IMR-90 (cell line): Measurements from ENCODE around the gene TXNDC12. TPM values are rescaled to one million over a fixed set of nuclear protein-coding genes. Genes with fewer than 3 reads are reported as not detected.

Experiments
- ATAC-seq: fragments of 200-7000 bp; cut with Tn5 transposase; 2 replicates; pipeline ENCODE4 v1.9.1; 2020; ENCODE audit warnings: low read depth, mild to moderate bottlenecking, moderate library complexity
- BruUV-seq: library from RNA; stranded (reverse); fragments of 400-500 nt; replicated peaks from 2 replicates; lab custom pipeline; 2021; lab: Mats Ljungman, UMichigan
- CTCF ChIA-PET: fragments of 300-600 bp; formaldehyde crosslinking; extraction: SDS; loops from one replicate; lab custom pipeline; 2021; ENCODE audit warnings: antibody characterized with exemption; lab: Yijun Ruan, JAX
- POLR2A ChIA-PET: fragments of 300-600 bp; sonication (Branson Sonifier 250); formaldehyde crosslinking; loops from one replicate; lab custom pipeline; 2022; ENCODE audit warnings: antibody characterized with exemption; ENCODE audit not compliant: unreplicated experiment; lab: Charles Lee
- DNase-seq: peaks from one replicate; pipeline ENCODE4 v3.0.0; 2013
- H2AFZ ChIP-seq: replicated peaks from 2 replicates; pipeline ENCODE3; 2013; ENCODE audit warnings: low read length, mild to moderate bottlenecking; ENCODE audit not compliant: poor library complexity
- H2AK5ac ChIP-seq: 2 replicates; pipeline ENCODE4 v1.6.1; 2013; ENCODE audit warnings: low read depth, low read length, inconsistent platforms
- H2AK9ac ChIP-seq: replicated peaks from 2 replicates; pipeline ENCODE3; 2013; ENCODE audit warnings: mild to moderate bottlenecking, low read depth, low read length, moderate library complexity; ENCODE audit not compliant: poor library complexity
- H2BK120ac ChIP-seq: 2 replicates; pipeline ENCODE4 v1.6.1; 2013; ENCODE audit warnings: low read depth, low read length, inconsistent platforms
- H2BK15ac ChIP-seq: 3 replicates; pipeline ENCODE4 v1.6.1; 2013; ENCODE audit warnings: low read depth, low read length, inconsistent platforms
- H2BK20ac ChIP-seq: 2 replicates; pipeline ENCODE4 v1.6.1; 2013; ENCODE audit warnings: low read depth, mild to moderate bottlenecking, inconsistent platforms, low read length, moderate library complexity
- H2BK5ac ChIP-seq: 2 replicates; pipeline ENCODE4 v1.6.1; 2013; ENCODE audit warnings: mild to moderate bottlenecking, low read depth, low read length, inconsistent platforms; ENCODE audit not compliant: poor library complexity, severe bottlenecking
- H3K14ac ChIP-seq: replicated peaks from 2 replicates; pipeline ENCODE4 v1.6.1; 2013; ENCODE audit warnings: low read depth, low read length, inconsistent platforms
- H3K18ac ChIP-seq: 2 replicates; pipeline ENCODE4 v1.6.1; 2013; ENCODE audit warnings: low read depth, low read length, control low read depth
- H3K23ac ChIP-seq: 2 replicates; pipeline ENCODE4 v1.6.1; 2013; ENCODE audit warnings: low read depth, low read length, inconsistent platforms
- H3K27ac ChIP-seq: 2 replicates; pipeline ENCODE4 v1.5.1; 2013; ENCODE audit warnings: mild to moderate bottlenecking, control low read depth, low read length; ENCODE audit not compliant: insufficient read depth
- H3K27me3 ChIP-seq: 2 replicates; pipeline ENCODE4 v1.6.1; 2013; ENCODE audit warnings: low read length; ENCODE audit not compliant: control insufficient read depth, insufficient read depth
- H3K36me3 ChIP-seq: 2 replicates; pipeline ENCODE4 v1.6.1; 2013; ENCODE audit warnings: low read length, mixed read lengths; ENCODE audit not compliant: control insufficient read depth, insufficient read depth
- H3K4ac ChIP-seq: 2 replicates; pipeline ENCODE4 v1.6.1; 2013; ENCODE audit warnings: low read depth, low read length, inconsistent platforms
- H3K4me1 ChIP-seq: 2 replicates; pipeline ENCODE4 v1.6.1; 2013; ENCODE audit warnings: low read length, mixed read lengths; ENCODE audit not compliant: control insufficient read depth, insufficient read depth
- H3K4me2 ChIP-seq: 2 replicates; pipeline ENCODE4 v1.6.1; 2013; ENCODE audit warnings: low read depth, mild to moderate bottlenecking, control low read depth, low read length, moderate library complexity
- H3K4me3 ChIP-seq: 2 replicates; pipeline ENCODE4 v1.5.1; 2013; ENCODE audit warnings: low read depth, mild to moderate bottlenecking, control low read depth, low read length, moderate library complexity; ENCODE audit not compliant: insufficient read depth
- H3K56ac ChIP-seq: 2 replicates; pipeline ENCODE4 v1.6.1; 2013; ENCODE audit warnings: low read length, inconsistent platforms; ENCODE audit not compliant: insufficient read depth; ENCODE audit errors: extremely low read depth
- H3K79me1 ChIP-seq, 2 experiments: 2 replicates each; pipeline ENCODE4 v1.6.1; 2013; ENCODE audit warnings: low read length in 2 of 2, inconsistent platforms in 1 of 2, low read depth in 1 of 2
- H3K9ac ChIP-seq: 2 replicates; pipeline ENCODE4 v1.6.1; 2013; ENCODE audit warnings: low read depth, low read length, control low read depth
- H3K9me1 ChIP-seq: 2 replicates; pipeline ENCODE4 v1.6.1; 2013; ENCODE audit warnings: low read length, inconsistent platforms; ENCODE audit not compliant: insufficient read depth
- H3K9me3 ChIP-seq: 2 replicates; pipeline ENCODE4 v1.6.1; 2013; ENCODE audit warnings: low read length; ENCODE audit not compliant: control insufficient read depth, insufficient read depth
- H4K20me1 ChIP-seq: 2 replicates; pipeline ENCODE4 v1.6.1; 2013; ENCODE audit warnings: low read length, inconsistent platforms; ENCODE audit not compliant: insufficient read depth
- H4K5ac ChIP-seq: 2 replicates; pipeline ENCODE4 v1.6.1; 2013; ENCODE audit warnings: mild to moderate bottlenecking, low read depth, low read length, control low read depth
- H4K8ac ChIP-seq, 2 experiments: 2 replicates each; pipeline ENCODE4 v1.6.1; 2013; ENCODE audit warnings: low read depth in 2 of 2, low read length in 2 of 2, control low read depth in 1 of 2, inconsistent platforms in 1 of 2
- H4K91ac ChIP-seq: 2 replicates; pipeline ENCODE4 v1.6.1; 2013; ENCODE audit warnings: low read depth, low read length, inconsistent platforms; ENCODE audit not compliant: insufficient read depth
- BHLHE40 ChIP-seq: fragments of 150-350 bp; IDR thresholded peaks from 2 replicates; pipeline ENCODE4 v1.6.1; 2016; ENCODE audit warnings: mild to moderate bottlenecking, low read depth, low read length
- CEBPB ChIP-seq: IDR thresholded peaks from 2 replicates; pipeline ENCODE4 v1.6.1; 2012; ENCODE audit warnings: low read depth, low read length, improper control_type of control experiment
- CHD1 ChIP-seq: IDR thresholded peaks from 2 replicates; pipeline ENCODE4 v1.6.1; 2012; ENCODE audit warnings: low read depth, low read length, improper control_type of control experiment
- MAFK ChIP-seq: IDR thresholded peaks from 2 replicates; pipeline ENCODE4 v1.6.1; 2012; ENCODE audit warnings: low read depth, low read length, improper control_type of control experiment
- MAZ ChIP-seq: IDR thresholded peaks from 2 replicates; pipeline ENCODE4 v1.6.1; 2012; ENCODE audit warnings: low read depth, mild to moderate bottlenecking, low read length, improper control_type of control experiment, moderate library complexity, borderline replicate concordance
- NFE2L2 ChIP-seq: fragments of 150-350 bp; IDR thresholded peaks from 2 replicates; pipeline ENCODE4 v1.6.1; 2016; ENCODE audit warnings: low read depth, mild to moderate bottlenecking, low read length
- POLR2A ChIP-seq: IDR thresholded peaks from 2 replicates; pipeline ENCODE4 v1.6.1; 2012; ENCODE audit warnings: mild to moderate bottlenecking, low read depth, low read length
- RAD21 ChIP-seq: IDR thresholded peaks from 2 replicates; pipeline ENCODE4 v1.6.1; 2012; ENCODE audit warnings: low read length, improper control_type of control experiment
- RFX5 ChIP-seq: IDR thresholded peaks from 2 replicates; pipeline ENCODE4 v1.8.0; 2012; ENCODE audit warnings: low read depth, mild to moderate bottlenecking, low read length, moderate library complexity
- SMC3 ChIP-seq: fragments of 150-350 bp; IDR thresholded peaks from 2 replicates; pipeline ENCODE4 v1.6.1; 2016; ENCODE audit warnings: low read depth, mild to moderate bottlenecking, antibody characterized with exemption, low read length, moderate library complexity
- USF2 ChIP-seq: fragments of 150-350 bp; IDR thresholded peaks from 2 replicates; pipeline ENCODE4 v1.6.1; 2017; ENCODE audit warnings: mild to moderate bottlenecking, antibody characterized with exemption, low read length, low read depth
- WGBS, 2 experiments: methylation state at CpG; one replicate each; pipeline versions ENCODE4 v1.1.5 to v1.1.7; 2013; ENCODE audit warnings: missing lambda C conversion rate in 2 of 2; ENCODE audit not compliant: insufficient read length in 1 of 2; ENCODE audit errors: extremely low coverage in 2 of 2; 5-methylcytosine and 5-hydroxymethylcytosine counted together
- dilution Hi-C: fragments of 300-500 bp; cut with HindIII; formaldehyde crosslinking; loops from one replicate; pipeline ENCODE4 v1.14.3; 2018; ENCODE audit warnings: low sequenced_read_pairs; ENCODE audit not compliant: unreplicated experiment
- in situ Hi-C: fragments of 300-500 bp; cut with MboI; formaldehyde crosslinking; loops from 3 replicates; pipeline ENCODE4 v1.14.3; 2019; ENCODE audit warnings: low sequenced_read_pairs, inconsistent platforms, mixed read lengths
- intact Hi-C: fragments of 100-400 bp; cut with micrococcal nuclease; formaldehyde crosslinking; loops from 2 replicates; pipeline ENCODE4 v1.10.0; 2022
- polyA plus RNA-seq, 3 experiments: library from polyadenylated mRNA; depleted of rRNA; stranded (reverse); fragments of >200 nt; gene quantifications; 2 replicates each; pipeline ENCODE4 v1.2.3, GENCODE V29; 2012; ENCODE audit warnings: low replicate concordance in 1 of 3
- total RNA-seq: library from RNA; depleted of rRNA; stranded (reverse); fragments of >200 nt; gene quantifications from 2 replicates; pipeline ENCODE4 v1.2.3, GENCODE V29; 2012
- TF ChIP-seq, protein P1 (sequence below): conservative IDR thresholded peaks from 2 replicates; pipeline ENCODE4 v1.5.1; 2012; ENCODE audit warnings: mild to moderate bottlenecking, low read depth, low read length, improper control_type of control experiment

The TXNDC12 gene
- total and polyA plus RNA-seq, 2 of the 4 experiments (the other 2 are of a cell fraction): 24.4 to 29.9 TPM

DNA sequence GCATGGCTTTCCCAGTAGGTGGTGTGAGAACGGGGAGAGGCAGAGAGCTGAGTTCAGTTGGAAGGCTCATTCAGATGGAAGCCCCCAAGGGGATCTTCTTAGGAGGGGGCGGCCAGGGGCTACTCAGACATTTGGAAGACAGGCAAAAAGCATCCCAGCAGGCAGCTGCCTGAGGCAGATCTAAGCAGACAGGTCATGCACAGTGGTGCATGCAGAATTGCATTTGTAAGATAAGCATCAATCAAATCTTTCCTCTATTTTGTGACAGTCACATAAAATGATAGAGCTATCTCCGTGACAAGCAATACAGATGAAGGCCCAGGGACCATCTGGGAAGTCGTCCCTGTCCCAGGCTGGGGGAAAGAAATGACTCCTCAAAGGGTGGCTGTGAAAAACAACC, 68.3 kb downstream of the TXNDC12 start (continued):
- TF ChIP-seq CEBPB: no peak
- TF ChIP-seq USF2: no peak

- no peak overlapping the region for H2BK120ac ChIP-seq
- DNase-seq (no peak), ATAC-seq (no peak)
- no peaks in the 10 kb centered on the region for H3K9me3 ChIP-seq
- no peak overlapping the region for H2BK20ac ChIP-seq
- ChIA-PET POLR2A (no interaction called here), CTCF (no interaction called here)
- no peak overlapping the region for H3K27ac ChIP-seq
- no peak overlapping the region for H3K4ac ChIP-seq
- H4K91ac ChIP-seq: no peak overlapping the region
- no peak overlapping the region for H3K23ac ChIP-seq
- no peak overlapping the region for H3K9ac ChIP-seq
- intact Hi-C loops: no loop called here
- H3K27me3 ChIP-seq: no peaks in the 10 kb centered on the region
- no peak overlapping the region for H3K14ac ChIP-seq
- H4K8ac ChIP-seq: no peak overlapping the region
- H2AFZ ChIP-seq: no peak overlapping the region
- H3K4me3 ChIP-seq: no peak overlapping the region
- H4K5ac ChIP-seq: no peak overlapping the region
- H2AK5ac ChIP-seq: no peak overlapping the region
- peaks cover 6% of the 10 kb centered on the region; the same call in 1 of the 2 replicates for H4K20me1 ChIP-seq
- H3K18ac ChIP-seq: no peak overlapping the region
- no TSS peak for BruUV-seq
- H3K4me1 ChIP-seq: peaks cover 5% of the 10 kb centered on the region
- H2BK15ac ChIP-seq: no peak overlapping the region
- no peak overlapping the region for H3K4me2 ChIP-seq
- no peak overlapping the region for H2BK5ac ChIP-seq
- dilution Hi-C loops: no loop called here
- H3K9me1 ChIP-seq: peaks cover 18% of the 10 kb centered on the region
- no peak for TF ChIP-seq RAD21
- TF ChIP-seq MAZ: no peak
- no peak for TF ChIP-seq CEBPB
- no peak for TF ChIP-seq MAFK
- TF ChIP-seq BHLHE40: no peak
- no peak for TF ChIP-seq SMC3
- TF ChIP-seq, protein P1, sequence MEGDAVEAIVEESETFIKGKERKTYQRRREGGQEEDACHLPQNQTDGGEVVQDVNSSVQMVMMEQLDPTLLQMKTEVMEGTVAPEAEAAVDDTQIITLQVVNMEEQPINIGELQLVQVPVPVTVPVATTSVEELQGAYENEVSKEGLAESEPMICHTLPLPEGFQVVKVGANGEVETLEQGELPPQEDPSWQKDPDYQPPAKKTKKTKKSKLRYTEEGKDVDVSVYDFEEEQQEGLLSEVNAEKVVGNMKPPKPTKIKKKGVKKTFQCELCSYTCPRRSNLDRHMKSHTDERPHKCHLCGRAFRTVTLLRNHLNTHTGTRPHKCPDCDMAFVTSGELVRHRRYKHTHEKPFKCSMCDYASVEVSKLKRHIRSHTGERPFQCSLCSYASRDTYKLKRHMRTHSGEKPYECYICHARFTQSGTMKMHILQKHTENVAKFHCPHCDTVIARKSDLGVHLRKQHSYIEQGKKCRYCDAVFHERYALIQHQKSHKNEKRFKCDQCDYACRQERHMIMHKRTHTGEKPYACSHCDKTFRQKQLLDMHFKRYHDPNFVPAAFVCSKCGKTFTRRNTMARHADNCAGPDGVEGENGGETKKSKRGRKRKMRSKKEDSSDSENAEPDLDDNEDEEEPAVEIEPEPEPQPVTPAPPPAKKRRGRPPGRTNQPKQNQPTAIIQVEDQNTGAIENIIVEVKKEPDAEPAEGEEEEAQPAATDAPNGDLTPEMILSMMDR: no peak
- TF ChIP-seq USF2: no peak
- TF ChIP-seq RFX5: no peak
- no peak for TF ChIP-seq CHD1
- no peak for TF ChIP-seq NFE2L2
- TF ChIP-seq POLR2A: no peak
- H3K56ac ChIP-seq: no peak overlapping the region
- H2AK9ac ChIP-seq: no peak overlapping the region
- H3K36me3 ChIP-seq: peaks cover 5% of the 10 kb centered on the region
- WGBS, 2 experiments: no CpG with 5 or more reads among the region's 3 CpGs
- H3K79me1 ChIP-seq: peaks cover 27 to 76% of the 10 kb centered on the region in 2 experiments
- in situ Hi-C loops: no loop called here
Observed at GRCh38 chr1:51982161-51982560, 72.8 kb downstream of the TXNDC12 start.
